ENCODE measurements around the gene EIPR1.
A peak's percentile ranks its signal among the peaks of the same experiment; 100 is the strongest.

EIPR1 gene

DNA sequence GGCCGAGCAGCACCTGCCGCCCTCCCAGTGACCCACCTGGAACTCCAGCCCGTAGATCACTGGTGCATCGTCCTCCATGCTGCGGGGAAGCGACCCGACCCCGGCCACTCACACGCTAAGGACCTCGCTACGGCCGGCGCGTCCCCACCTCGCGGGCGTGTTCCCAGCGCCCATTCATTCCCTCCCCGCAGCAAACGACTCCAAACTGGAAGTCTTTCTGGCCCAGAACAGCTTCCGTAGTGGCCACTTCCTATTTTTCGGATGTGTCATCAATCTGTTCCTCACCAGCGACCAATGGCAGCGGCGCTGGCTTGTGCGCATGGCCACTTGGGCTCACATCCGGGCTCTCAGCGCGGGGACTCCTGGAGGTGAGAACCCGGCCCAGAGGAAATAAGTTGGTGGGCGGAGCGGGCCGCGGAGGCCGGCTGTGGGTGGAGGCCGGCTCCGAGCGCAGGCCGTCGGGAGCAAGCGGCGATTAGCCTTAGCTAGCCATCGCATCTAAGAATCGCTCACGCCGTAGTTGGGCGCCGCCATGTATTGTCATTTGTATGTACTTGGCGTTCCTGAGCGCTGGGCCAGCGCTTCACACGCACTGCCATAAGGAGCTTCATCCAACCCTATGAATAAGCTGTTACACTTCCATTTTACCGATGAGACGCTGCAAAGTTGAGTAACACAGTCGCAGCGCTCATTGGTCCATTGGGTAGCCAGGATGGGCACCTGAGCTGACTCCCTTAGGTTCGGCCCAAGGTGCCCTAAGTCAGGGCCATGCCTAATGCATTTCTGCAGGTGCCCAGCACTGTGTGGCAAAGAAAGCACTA lies at the start of gene EIPR1:
Gene EIPR1 (minus strand): TSS at position 207 of the 821 bp plus-strand sequence. CDS start 129 bp downstream, at position 78.
- peak; percentile 94 for DNase-seq (ENCODE audit: low read depth)

- no peak for DNase-seq (ENCODE audit: low read depth)
Observed at GRCh38 chr2:3427272-3427671, 49.7 kb upstream of the EIPR1 start.

GRCh38 chr2:3426615-3427014 lies 49.0 kb upstream of the EIPR1 start:
- DNase-seq (ENCODE audit: low read depth), result no peak

- DNase-seq (ENCODE audit: low read depth), result no peak
Observed at GRCh38 chr2:3424171-3424795, 46.7 kb upstream of the EIPR1 start.

DNA sequence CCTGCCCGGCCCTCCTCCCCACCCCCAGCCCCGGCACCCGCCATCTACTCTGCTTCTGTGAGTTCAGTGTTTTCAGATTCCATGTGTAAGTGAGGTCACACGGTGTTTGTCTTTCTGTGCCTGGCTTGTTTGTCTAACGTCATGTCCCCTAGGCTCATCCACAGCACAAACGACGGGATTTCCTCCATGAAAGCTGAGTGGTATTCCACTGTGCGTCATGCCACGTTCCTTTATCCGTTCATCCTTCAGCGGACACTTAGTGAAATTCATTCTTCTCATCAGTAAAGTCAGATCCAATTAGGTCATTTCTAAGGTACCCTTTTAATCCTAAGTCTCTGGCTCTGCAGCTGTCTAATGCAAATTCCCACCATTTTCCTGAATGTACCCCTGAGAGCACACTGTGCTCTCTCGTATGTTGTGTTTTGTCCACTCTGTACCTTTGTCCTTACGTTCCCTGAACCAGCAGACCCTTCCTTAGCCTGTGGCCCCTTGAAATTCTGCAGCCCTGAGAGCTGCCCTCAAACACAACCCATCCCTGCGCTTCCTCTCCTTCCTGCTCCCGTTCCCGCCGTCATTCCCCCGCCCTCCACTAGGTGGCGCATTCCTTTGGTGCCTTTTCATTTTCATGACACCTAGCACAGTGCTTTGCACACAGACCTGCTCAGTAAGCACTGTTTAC lies 46.0 kb upstream of the EIPR1 start:
- peak; percentile 66 for DNase-seq (ENCODE audit: low read depth)

GRCh38 chr2:3422161-3422779 lies 44.7 kb upstream of the EIPR1 start:
- DNase-seq (ENCODE audit: low read depth), result no peak

- DNase-seq (ENCODE audit: low read depth), result no peak
Observed at GRCh38 chr2:3421580-3421979, 44.0 kb upstream of the EIPR1 start.

- DNase-seq (ENCODE audit: low read depth), result no peak
Observed at GRCh38 chr2:3420769-3421397, 43.3 kb upstream of the EIPR1 start.

- DNase-seq (ENCODE audit: low read depth), result no peak
Observed at GRCh38 chr2:3420076-3420768, 42.6 kb upstream of the EIPR1 start.

DNA sequence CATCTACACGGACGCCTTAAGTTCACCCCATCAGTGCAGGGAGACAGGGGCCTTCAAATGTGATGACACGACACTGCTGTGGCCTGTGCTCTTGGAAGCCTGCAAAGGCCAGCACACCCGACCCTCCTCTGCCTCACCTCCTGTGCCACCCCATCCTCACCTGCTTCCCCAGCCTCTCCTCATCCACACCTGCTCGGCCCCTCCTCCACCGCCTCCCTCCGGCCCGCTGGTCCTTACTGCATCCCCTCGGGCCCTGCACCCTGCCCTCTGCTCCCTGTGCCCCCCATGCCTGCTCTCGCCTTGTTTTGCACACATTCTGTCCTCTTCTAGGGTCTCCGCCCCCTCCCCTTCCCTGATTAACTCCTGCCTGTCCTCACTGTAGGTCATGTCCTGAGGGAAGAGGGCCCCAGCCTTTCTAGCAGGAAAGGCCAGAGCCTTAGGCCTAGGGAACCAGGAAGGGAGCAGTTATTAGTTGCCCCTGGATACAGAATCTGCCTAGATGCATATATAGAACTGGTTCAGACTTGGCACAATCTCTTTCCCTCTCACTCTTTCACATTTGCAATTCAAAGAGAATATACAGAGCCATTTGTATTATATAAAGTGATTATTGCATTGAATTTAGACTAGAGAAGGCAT lies 41.3 kb upstream of the EIPR1 start:
- DNase-seq (ENCODE audit: low read depth), result no peak

DNA sequence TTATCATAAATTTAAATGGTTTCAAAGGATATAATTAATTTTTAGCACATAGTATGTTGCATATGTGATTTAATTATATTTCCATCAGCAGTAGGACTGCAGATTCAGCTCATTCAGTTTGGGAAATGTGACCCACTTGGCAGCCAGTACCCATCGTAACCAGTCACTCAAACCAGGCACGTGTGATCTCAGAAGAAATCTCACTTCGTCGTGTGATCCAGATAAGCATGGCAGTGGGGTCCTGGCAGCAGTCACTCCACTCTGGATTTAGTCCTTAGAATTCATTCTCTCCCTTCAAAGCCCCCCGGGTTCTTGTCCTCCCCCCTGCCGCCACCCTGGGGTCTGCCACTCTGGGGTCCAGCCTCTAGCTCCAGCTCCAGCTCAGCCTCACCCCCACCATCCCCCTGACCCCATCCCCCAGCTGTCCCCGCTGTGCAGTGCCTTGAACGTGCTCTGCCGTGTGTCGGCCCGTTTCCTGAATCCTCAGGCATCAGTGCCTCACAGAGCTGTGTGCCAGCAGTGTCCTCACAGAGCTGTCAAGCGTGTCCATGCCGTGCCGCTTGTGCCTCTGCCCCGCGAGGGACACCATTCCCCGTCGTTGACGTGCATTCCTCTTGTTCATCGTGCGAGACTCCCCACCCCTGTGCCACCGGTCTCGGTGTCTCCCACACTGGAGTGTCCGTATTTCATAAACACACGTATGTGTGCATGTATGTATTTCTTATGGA lies 36.7 kb upstream of the EIPR1 start:
- DNase-seq (ENCODE audit: low read depth), result no peak

- DNase-seq (ENCODE audit: low read depth), result no peak
Observed at GRCh38 chr2:3413697-3414096, 36.1 kb upstream of the EIPR1 start.

DNA sequence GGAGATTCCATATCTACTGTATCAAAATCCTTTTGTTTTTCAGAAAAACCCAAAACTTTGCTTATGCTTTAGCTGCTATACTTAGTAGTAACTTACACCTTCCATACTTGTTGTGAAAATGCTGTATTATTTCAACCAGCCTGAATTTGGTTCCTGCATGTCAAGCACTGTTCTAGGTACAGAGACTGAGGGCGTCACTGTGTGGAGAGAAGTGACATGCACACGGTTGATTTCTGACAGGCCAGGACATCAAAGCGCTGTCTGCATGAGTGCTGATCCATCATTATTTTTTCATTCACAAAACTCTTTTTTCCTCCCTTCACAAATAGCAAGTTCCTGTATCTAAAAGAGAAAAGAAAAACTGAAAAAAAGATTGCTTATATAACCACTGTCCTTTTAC lies 33.5 kb upstream of the EIPR1 start:
- DNase-seq (ENCODE audit: low read depth), result no peak

DNA sequence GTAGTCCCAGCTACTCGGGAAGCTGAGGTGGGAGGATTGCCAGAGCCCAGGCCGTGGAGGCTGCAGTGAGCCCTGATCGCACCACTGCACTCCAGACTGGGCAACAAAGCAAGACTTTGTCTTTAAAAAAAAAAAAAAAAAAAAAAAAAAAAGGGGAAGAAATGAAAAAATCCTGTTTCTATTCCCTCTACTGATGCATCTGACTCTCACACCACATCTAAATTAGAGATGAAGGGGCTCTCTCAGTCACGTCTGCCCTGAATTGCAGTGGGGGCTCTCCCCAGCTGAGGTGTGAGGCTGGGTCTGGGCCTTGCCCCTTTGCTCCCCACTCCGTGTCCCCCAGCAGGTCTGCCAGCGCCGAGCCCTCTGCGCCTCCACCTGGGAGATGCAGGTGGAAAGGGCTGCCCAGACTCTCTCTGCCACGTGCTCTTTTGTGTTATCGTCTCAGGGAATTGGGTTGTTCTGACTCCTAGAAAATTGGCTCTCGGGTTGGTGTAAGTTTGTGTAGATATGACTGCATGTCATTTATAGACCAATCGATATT lies 32.1 kb upstream of the EIPR1 start:
- no peak for DNase-seq (ENCODE audit: low read depth)

DNA sequence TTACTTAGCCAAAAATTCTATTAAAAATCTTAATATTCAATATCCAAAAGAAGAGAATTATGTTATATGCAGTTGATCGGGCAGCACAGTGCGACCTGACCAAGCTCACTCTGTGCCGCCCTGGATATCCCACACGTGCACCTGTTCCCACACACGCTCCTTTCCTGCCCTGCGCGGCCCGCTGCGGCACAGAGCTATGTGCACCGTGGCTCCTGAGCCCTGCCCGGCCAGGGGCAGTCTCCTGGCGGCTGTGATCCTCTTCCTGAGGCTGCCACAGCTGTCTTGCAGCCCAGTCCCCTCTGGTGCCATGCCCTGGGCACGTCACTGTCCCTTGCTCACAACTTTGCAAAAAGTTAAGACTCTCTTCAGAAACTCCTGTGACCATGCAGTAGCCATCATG lies 31.2 kb upstream of the EIPR1 start:
- DNase-seq (ENCODE audit: low read depth), result no peak

GRCh38 chr2:3406501-3406900 lies 28.9 kb upstream of the EIPR1 start:
- DNase-seq (ENCODE audit: low read depth), result no peak

GRCh38 chr2:3405876-3406275 lies 28.3 kb upstream of the EIPR1 start:
- no peak for DNase-seq (ENCODE audit: low read depth)

GRCh38 chr2:3405307-3405706 lies 27.7 kb upstream of the EIPR1 start:
- DNase-seq (ENCODE audit: low read depth), result no peak

- DNase-seq (ENCODE audit: low read depth), result no peak
Observed at GRCh38 chr2:3404349-3404894, 26.8 kb upstream of the EIPR1 start.
